Esophagus squamous epithelium (tissue), 5 donors: ENCODE results near the gene SF3A2. TPM values are rescaled to one million over a fixed set of nuclear protein-coding genes. Genes with fewer than 3 reads are reported as not detected.

Experiments
- DNase-seq: peaks from one replicate; lab custom pipeline; 2025; lab: John Stamatoyannopoulos, UW
- H3K27ac ChIP-seq, 4 donors: fragments of 200-600 bp; sonication (generic); one replicate each; pipeline ENCODE4 v1.5.1; 2016 to 2019; ENCODE audit warnings: mild to moderate bottlenecking in 1 of 4
- H3K27me3 ChIP-seq, 4 donors: fragments of 200-600 bp; sonication (generic); 1 replicate in 3 of 4; 2 replicates in 1 of 4; pipeline versions ENCODE4 v1.5.1 to v1.6.0; 2017 to 2021; ENCODE audit warnings: antibody characterized with exemption in 1 of 4
- H3K36me3 ChIP-seq, 3 donors: fragments of 200-600 bp; sonication (generic); one replicate each; pipeline ENCODE4 v1.5.1; 2016 to 2019
- H3K4me1 ChIP-seq, 3 donors: fragments of 200-600 bp; sonication (generic); one replicate each; pipeline ENCODE4 v1.5.1; 2017 to 2019
- H3K4me3 ChIP-seq, 4 donors: fragments of 200-600 bp; sonication (generic); 1 replicate in 3 of 4; 2 replicates in 1 of 4; pipeline ENCODE4 v1.5.1; 2016 to 2019; ENCODE audit warnings: mild to moderate bottlenecking in 2 of 4, moderate library complexity in 1 of 4
- H3K9me3 ChIP-seq, 3 donors: fragments of 200-600 bp; sonication (generic); one replicate each; pipeline ENCODE4 v1.5.1; 2016 to 2019
- POLR2A ChIP-seq, 4 donors: fragments of 450-650 bp; IDR thresholded peaks; one replicate each; pipeline ENCODE4 v1.6.1; 2017; ENCODE audit warnings: antibody characterized with exemption in 4 of 4, mild to moderate bottlenecking in 4 of 4, moderate library complexity in 3 of 4
- WGBS, 2 donors: methylation state at CpG; one replicate each; pipeline ENCODE4 v1.1.5; 2018; 5-methylcytosine and 5-hydroxymethylcytosine counted together
- intact Hi-C: fragments of 100-400 bp; cut with DNase I; formaldehyde crosslinking; loops from one replicate; pipeline ENCODE4 v1.15.0; 2022
- total RNA-seq, 4 donors: library from RNA; depleted of rRNA; stranded (reverse); fragments of >200 nt; gene quantifications; one replicate each; pipeline ENCODE4 v1.1.0, GENCODE V29; 2016
- TF ChIP-seq, protein P1 (sequence below), 6 experiments: fragments of 450-650 bp in 4 of 6; fragments of 200-600 bp in 2 of 6; sonication (generic) in 2 of 6; IDR thresholded peaks; one replicate each; pipeline ENCODE4 v1.5.1; 2016 to 2019; ENCODE audit warnings: antibody characterized with exemption in 6 of 6, mild to moderate bottlenecking in 4 of 6, moderate library complexity in 4 of 6
- donor health status: DM: yes; HTN: yes; CAD: no.

Gene SF3A2
- total RNA-seq, 4 donors from 2014 or later = 19.3 to 39.7 (median 31.3) TPM

DNA sequence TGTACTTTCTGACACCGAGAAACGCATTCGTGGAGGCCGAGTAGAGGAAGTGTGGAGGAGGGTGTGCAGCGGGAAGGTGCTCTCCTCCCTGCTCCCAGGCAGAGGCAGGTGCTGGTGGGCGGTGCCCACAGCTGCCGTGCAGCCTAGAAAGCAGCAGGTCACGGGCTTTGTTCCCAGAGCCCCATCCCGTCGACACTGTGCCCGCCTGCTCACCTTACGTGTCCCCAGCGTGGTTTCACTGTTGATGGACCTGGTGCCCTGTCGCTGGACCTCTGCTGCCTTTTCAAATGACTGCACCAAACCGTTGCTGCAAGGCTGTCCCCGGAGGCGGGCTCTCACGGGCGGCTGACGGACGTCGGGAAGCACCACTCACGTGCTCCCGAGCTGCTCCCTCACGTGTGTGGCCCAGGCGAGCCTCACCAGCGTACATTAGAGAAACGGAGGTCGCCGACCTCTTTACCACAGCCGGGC lies 21.3 kb upstream of the SF3A2 start:
- 73 to 77% methylated on average over 2 to 16 of the region's 31 CpGs for WGBS, 2 donors
- no peak for DNase-seq
- H3K27me3 ChIP-seq = no peaks in the 10 kb centered on the region
- H3K9me3 ChIP-seq = no peaks in the 10 kb centered on the region
- TF ChIP-seq POLR2A (IDR thresholded peaks at IDR 0.05) = no peak
- TF ChIP-seq, protein P1, sequence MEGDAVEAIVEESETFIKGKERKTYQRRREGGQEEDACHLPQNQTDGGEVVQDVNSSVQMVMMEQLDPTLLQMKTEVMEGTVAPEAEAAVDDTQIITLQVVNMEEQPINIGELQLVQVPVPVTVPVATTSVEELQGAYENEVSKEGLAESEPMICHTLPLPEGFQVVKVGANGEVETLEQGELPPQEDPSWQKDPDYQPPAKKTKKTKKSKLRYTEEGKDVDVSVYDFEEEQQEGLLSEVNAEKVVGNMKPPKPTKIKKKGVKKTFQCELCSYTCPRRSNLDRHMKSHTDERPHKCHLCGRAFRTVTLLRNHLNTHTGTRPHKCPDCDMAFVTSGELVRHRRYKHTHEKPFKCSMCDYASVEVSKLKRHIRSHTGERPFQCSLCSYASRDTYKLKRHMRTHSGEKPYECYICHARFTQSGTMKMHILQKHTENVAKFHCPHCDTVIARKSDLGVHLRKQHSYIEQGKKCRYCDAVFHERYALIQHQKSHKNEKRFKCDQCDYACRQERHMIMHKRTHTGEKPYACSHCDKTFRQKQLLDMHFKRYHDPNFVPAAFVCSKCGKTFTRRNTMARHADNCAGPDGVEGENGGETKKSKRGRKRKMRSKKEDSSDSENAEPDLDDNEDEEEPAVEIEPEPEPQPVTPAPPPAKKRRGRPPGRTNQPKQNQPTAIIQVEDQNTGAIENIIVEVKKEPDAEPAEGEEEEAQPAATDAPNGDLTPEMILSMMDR (IDR thresholded peaks at IDR 0.05) = no peak
- intact Hi-C loops = no loop called here
- peaks cover 6 to 34% (median 9%) of the 10 kb centered on the region in 3 donors for H3K4me1 ChIP-seq
- no peak overlapping the region for H3K4me3 ChIP-seq
- H3K27ac ChIP-seq = no peak overlapping the region
- H3K36me3 ChIP-seq = peaks cover 46 to 100% (median 62%) of the 10 kb centered on the region in 3 donors

DNA sequence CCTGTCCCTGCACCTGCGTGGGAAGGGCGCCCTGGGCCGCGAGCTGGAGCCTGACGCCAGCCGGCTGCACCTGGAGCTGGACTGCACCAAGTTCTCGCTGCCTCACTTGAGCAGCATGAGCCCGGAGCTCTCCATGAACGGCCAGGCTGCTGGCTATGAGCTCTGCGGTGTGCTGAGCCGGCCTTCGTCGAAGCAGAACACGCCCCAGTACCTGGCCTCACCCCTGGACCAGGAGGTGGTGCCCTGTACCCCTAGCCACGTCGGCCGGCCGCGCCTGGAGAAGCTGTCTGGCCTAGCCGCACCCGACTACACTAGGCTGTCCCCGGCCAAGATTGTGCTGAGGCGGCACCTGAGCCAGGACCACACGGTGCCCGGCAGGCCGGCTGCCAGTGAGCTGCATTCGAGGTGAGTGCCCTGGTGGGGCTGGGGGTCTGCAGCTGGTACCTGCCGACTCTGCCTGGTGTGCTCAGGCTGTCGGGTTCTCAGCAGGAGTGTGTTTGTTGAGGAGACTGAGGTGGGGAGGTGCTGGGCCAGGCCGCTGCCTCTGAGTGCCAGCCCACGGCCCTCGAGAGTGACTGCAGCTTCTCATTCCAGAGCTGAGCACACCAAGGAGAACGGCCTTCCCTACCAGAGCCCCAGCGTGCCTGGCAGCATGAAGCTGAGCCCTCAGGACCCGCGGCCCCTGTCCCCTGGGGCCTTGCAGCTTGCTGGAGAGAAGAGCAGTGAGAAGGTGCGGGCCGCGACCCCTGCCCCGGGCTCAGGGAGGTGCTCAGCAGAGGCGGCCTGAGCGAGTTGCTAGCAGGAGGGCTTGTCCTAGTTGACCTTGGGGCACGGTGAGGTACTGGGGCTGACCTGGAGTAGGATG lies 20.0 kb upstream of the SF3A2 start:
- no peak for DNase-seq
- H3K36me3 ChIP-seq = peaks cover 36 to 100% (median 49%) of the 10 kb centered on the region in 3 donors
- no peaks in the 10 kb centered on the region for H3K9me3 ChIP-seq
- H3K27me3 ChIP-seq = no peaks in the 10 kb centered on the region
- TF ChIP-seq, protein P1 (IDR thresholded peaks at IDR 0.05) = no peak
- TF ChIP-seq POLR2A (IDR thresholded peaks at IDR 0.05) = no peak
- intact Hi-C loops = no loop called here
- no peak overlapping the region for H3K4me3 ChIP-seq
- H3K4me1 ChIP-seq = peaks cover 6 to 32% (median 9%) of the 10 kb centered on the region in 3 donors
- no peak overlapping the region for H3K27ac ChIP-seq
- 95% methylated on average over 9 of the region's 43 CpGs; no CpG with 5 or more reads in 1 of the 2 donors for WGBS, 2 donors

DNA sequence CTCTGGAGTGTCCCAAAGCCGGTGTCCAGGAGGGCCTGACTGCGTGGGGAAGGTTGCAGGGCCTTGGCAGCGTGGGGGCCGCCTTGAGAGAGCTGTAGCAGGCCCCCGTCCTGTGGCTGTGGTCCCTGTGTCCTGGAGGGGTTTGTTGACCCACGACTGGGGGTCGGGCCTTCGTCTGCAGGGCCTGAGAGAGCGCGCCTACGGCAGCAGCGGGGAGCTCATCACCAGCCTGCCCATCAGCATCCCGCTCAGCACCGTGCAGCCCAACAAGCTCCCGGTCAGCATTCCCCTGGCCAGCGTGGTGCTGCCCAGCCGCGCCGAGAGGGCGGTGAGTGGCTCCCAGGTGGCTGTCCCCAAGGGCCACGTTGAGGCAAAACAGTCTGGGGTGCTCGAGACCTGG lies 19.0 kb upstream of the SF3A2 start:
- WGBS, 2 donors = 83% methylated on average over 1 of the region's 22 CpGs; no CpG with 5 or more reads in 1 of the 2 donors
- Histone ChIP-seq H3K27ac (no peak overlapping the region), H3K27me3 (no peaks in the 10 kb centered on the region), H3K9me3 (no peaks in the 10 kb centered on the region), H3K4me3 (no peak overlapping the region), H3K36me3 (peaks cover 37 to 100% (median 45%) of the 10 kb centered on the region in 3 donors), H3K4me1 (peaks cover 6 to 22% (median 9%) of the 10 kb centered on the region in 3 donors)
- DNase-seq = no peak
- no peak for TF ChIP-seq POLR2A (IDR thresholded peaks at IDR 0.05)
- TF ChIP-seq, protein P1 (IDR thresholded peaks at IDR 0.05) = no peak
- intact Hi-C loops = no loop called here

DNA sequence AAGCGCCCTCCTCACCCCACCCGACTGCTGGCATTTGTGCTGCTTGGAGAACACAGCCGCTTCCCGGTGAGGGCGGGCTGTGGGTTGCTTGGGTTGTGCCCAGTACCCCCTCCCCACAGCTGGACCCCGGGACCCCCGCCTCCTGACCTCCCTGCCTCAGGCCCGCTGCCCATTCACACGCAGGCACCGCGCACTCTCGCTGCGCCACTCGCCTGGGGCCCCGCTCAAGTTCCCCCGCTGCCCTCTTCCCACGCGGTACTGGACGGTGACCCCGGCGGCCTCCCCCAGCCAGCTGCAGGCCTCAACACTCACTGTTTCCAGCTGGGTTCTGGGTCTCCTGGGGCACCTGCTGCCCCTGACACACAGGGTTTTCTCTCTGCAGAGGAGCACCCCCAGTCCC lies 16.9 kb upstream of the SF3A2 start:
- Histone ChIP-seq H3K4me3 (no peak overlapping the region), H3K4me1 (peaks cover 0 to under 1% (median 0%) of the 10 kb centered on the region in 3 donors), H3K27me3 (no peaks in the 10 kb centered on the region), H3K36me3 (peaks cover 38 to 100% (median 42%) of the 10 kb centered on the region in 3 donors), H3K27ac (no peak overlapping the region), H3K9me3 (no peaks in the 10 kb centered on the region)
- WGBS, 2 donors = 95 to 99% methylated on average over 4 to 15 of the region's 21 CpGs
- no peak for DNase-seq
- intact Hi-C loops = no loop called here
- TF ChIP-seq, protein P1 (IDR thresholded peaks at IDR 0.05) = no peak
- no peak for TF ChIP-seq POLR2A (IDR thresholded peaks at IDR 0.05)

DNA sequence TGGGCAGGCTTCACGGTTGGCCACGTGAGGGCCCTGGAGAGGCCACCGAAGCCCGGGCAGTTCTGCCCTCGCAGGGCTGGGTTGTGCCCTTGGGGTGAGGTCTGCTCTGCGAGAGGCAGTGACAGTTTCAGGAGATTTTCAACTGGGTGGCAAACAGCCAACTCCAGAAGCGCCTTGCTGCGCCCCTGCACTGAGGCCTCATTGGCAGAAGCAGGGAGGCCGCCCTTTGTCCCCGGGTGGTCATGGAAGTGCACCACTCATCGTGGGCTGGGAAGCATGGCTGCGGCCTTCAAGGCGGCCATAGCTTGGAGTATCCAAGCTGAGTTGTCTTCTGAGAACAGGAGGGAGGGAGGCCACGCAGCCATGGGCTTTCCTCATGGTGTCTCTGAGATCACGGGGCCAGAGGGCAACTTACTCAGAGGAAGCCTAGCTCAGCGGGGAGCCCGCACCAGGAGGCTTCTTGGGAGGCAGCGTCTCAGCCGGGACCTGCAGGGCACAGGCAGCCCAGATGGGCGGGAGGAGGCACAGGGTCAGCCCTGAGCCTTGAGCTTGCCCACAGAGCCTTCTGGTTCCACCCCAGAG lies 15.3 kb upstream of the SF3A2 start:
- no peak for TF ChIP-seq POLR2A (IDR thresholded peaks at IDR 0.05)
- TF ChIP-seq, protein P1 (IDR thresholded peaks at IDR 0.05) = no peak
- Histone ChIP-seq H3K27me3 (no peaks in the 10 kb centered on the region), H3K9me3 (no peaks in the 10 kb centered on the region), H3K4me3 (no peak overlapping the region), H3K27ac (no peak overlapping the region), H3K36me3 (peaks cover 47 to 100% (median 52%) of the 10 kb centered on the region in 3 donors), H3K4me1 (no peaks in the 10 kb centered on the region)
- DNase-seq = no peak
- 87 to 95% methylated on average over 5 to 9 of the region's 20 CpGs for WGBS, 2 donors
- intact Hi-C loops = no loop called here
